Breast epithelium (tissue), 4 donors: ENCODE measurements around the gene HABP4. TPM values are rescaled to one million over a fixed set of nuclear protein-coding genes. Genes with fewer than 3 reads are reported as not detected.

ENCODE experiments used
- DNase-seq, 2 donors: peaks; one replicate each; pipeline ENCODE4 v3.0.0-alpha.2; 2019; ENCODE audit warnings: low spot score in 2 of 2
- H3K27ac ChIP-seq, 2 donors: fragments of 200-600 bp; sonication (generic) in 1 of 2; one replicate each; pipeline ENCODE4 v1.5.1; 2016 to 2019; ENCODE audit warnings: mild to moderate bottlenecking in 1 of 2
- H3K27me3 ChIP-seq, 2 donors: fragments of 200-600 bp; sonication (generic) in 1 of 2; one replicate each; pipeline versions ENCODE4 v1.5.1 to v1.6.0; 2017 to 2019; ENCODE audit warnings: control low read depth in 1 of 2, mild to moderate bottlenecking in 1 of 2
- H3K36me3 ChIP-seq: fragments of 200-600 bp; one replicate; pipeline ENCODE4 v1.5.1; 2019
- H3K4me1 ChIP-seq, 2 donors: fragments of 200-600 bp; sonication (generic); one replicate each; pipeline ENCODE4 v1.5.1; 2016 to 2019; ENCODE audit warnings: control low read depth in 1 of 2
- H3K4me3 ChIP-seq, 3 donors: fragments of 200-600 bp; sonication (generic); 1 replicate in 2 of 3; 2 replicates in 1 of 3; pipeline ENCODE4 v1.5.1; 2016 to 2019; ENCODE audit warnings: mild to moderate bottlenecking in 3 of 3, moderate library complexity in 2 of 3
- H3K9me3 ChIP-seq, 2 donors: fragments of 200-600 bp; sonication (generic) in 1 of 2; one replicate each; pipeline ENCODE4 v1.5.1; 2016 to 2019; ENCODE audit warnings: control low read depth in 1 of 2
- CTCF ChIP-seq, 3 donors: fragments of 450-650 bp; IDR thresholded peaks; one replicate each; pipeline ENCODE4 v1.5.1; 2016 to 2017; ENCODE audit warnings: antibody characterized with exemption in 3 of 3, mild to moderate bottlenecking in 3 of 3, moderate library complexity in 3 of 3
- POLR2A ChIP-seq: fragments of 450-650 bp; IDR thresholded peaks from one replicate; pipeline ENCODE4 v1.6.1; 2016; ENCODE audit warnings: antibody characterized with exemption, mild to moderate bottlenecking, moderate library complexity
- POLR2AphosphoS5 ChIP-seq, 3 donors: sonication (generic); formaldehyde crosslinking; IDR thresholded peaks; one replicate each; pipeline ENCODE4 v1.6.1; 2017; ENCODE audit warnings: antibody characterized with exemption in 3 of 3
- intact Hi-C: fragments of 100-400 bp; cut with DNase I; formaldehyde crosslinking; loops from one replicate; pipeline ENCODE4 v1.15.1; 2023; ENCODE audit warnings: low total_unique reads
- total RNA-seq, 3 donors: library from RNA; depleted of rRNA; stranded (reverse); fragments of >200 nt; gene quantifications; one replicate each; pipeline ENCODE4 v1.1.0, GENCODE V29; 2016

Gene HABP4
- total RNA-seq, 3 donors from 2014 or later, result 9.7 to 26.6 (median 22.3) TPM

GRCh38 chr9:96522366-96522765, 72.4 kb downstream of the HABP4 start:
- H3K27ac ChIP-seq, result no peak overlapping the region
- no peak for TF ChIP-seq POLR2A
- TF ChIP-seq CTCF (IDR thresholded peaks at IDR 0.05), result no peak
- no peak for TF ChIP-seq POLR2AphosphoS5 (IDR thresholded peaks at IDR 0.05)

GRCh38 chr9:96523374-96523773, 73.4 kb downstream of the HABP4 start:
- no peaks in the 10 kb centered on the region for H3K27me3 ChIP-seq
- H3K36me3 ChIP-seq, result no peaks in the 10 kb centered on the region
- peak overlapping the region; percentile 22 to 54 for H3K27ac ChIP-seq
- H3K4me3 ChIP-seq, result no peak overlapping the region
- intact Hi-C loops, result no loop called here
- TF ChIP-seq POLR2AphosphoS5 (IDR thresholded peaks at IDR 0.05) (no peak), POLR2A (no peak), CTCF (IDR thresholded peaks at IDR 0.05) (no peak)
- peaks cover 0 to 3% of the 10 kb centered on the region in 2 donors for H3K4me1 ChIP-seq
- no peak for DNase-seq
- H3K9me3 ChIP-seq, result no peaks in the 10 kb centered on the region

More at GRCh38 chr9:96522366-96522765, 72.4 kb downstream of the HABP4 start:
- Histone ChIP-seq H3K36me3 (no peaks in the 10 kb centered on the region), H3K4me1 (peaks cover 0 to 3% of the 10 kb centered on the region in 2 donors), H3K27me3 (no peaks in the 10 kb centered on the region), H3K4me3 (no peak overlapping the region), H3K9me3 (no peaks in the 10 kb centered on the region)
- intact Hi-C loops, result no loop called here
- no peak for DNase-seq

GRCh38 chr9:96524045-96524444, 74.1 kb downstream of the HABP4 start:
- TF ChIP-seq POLR2AphosphoS5 (IDR thresholded peaks at IDR 0.05) (no peak), POLR2A (no peak), CTCF (IDR thresholded peaks at IDR 0.05) (no peak)
- peak overlapping the region in 1 of 2 donors; percentile 54 for H3K27ac ChIP-seq
- DNase-seq, result no peak
- intact Hi-C loops, result no loop called here
- no peaks in the 10 kb centered on the region for H3K9me3 ChIP-seq
- no peak overlapping the region for H3K4me3 ChIP-seq
- H3K4me1 ChIP-seq, result peaks cover 0 to 3% of the 10 kb centered on the region in 2 donors
- no peaks in the 10 kb centered on the region for H3K36me3 ChIP-seq
- H3K27me3 ChIP-seq, result no peaks in the 10 kb centered on the region

GRCh38 chr9:96524764-96525163, 74.8 kb downstream of the HABP4 start:
- peaks cover 0 to 3% of the 10 kb centered on the region in 2 donors for H3K4me1 ChIP-seq
- H3K36me3 ChIP-seq, result no peaks in the 10 kb centered on the region
- no peak for DNase-seq
- no peak overlapping the region for H3K27ac ChIP-seq
- no peaks in the 10 kb centered on the region for H3K27me3 ChIP-seq
- H3K9me3 ChIP-seq, result no peaks in the 10 kb centered on the region
- intact Hi-C loops, result no loop called here
- no peak overlapping the region for H3K4me3 ChIP-seq
- TF ChIP-seq POLR2AphosphoS5 (IDR thresholded peaks at IDR 0.05), result no peak
- TF ChIP-seq CTCF (IDR thresholded peaks at IDR 0.05), result no peak
- no peak for TF ChIP-seq POLR2A

GRCh38 chr9:96532173-96532572, 82.2 kb downstream of the HABP4 start:
- H3K9me3 ChIP-seq, result no peaks in the 10 kb centered on the region
- H3K4me1 ChIP-seq, result no peaks in the 10 kb centered on the region
- H3K4me3 ChIP-seq, result no peak overlapping the region
- TF ChIP-seq POLR2AphosphoS5 (IDR thresholded peaks at IDR 0.05) (no peak), POLR2A (no peak), CTCF (IDR thresholded peaks at IDR 0.05) (no peak)
- intact Hi-C loops, result no loop called here
- H3K27me3 ChIP-seq, result no peaks in the 10 kb centered on the region
- no peak overlapping the region for H3K27ac ChIP-seq
- no peaks in the 10 kb centered on the region for H3K36me3 ChIP-seq
- DNase-seq, result no peak
